Lung (tissue), 12 donors: ENCODE results near the gene HTRA2. TPM values are rescaled to one million over a fixed set of nuclear protein-coding genes. Genes with fewer than 3 reads are reported as not detected.

Experiments used
- ATAC-seq: fragments of 200-7000 bp; cut with Tn5 transposase; one replicate; pipeline ENCODE4 v1.9.1; 2020; ENCODE audit warnings: moderate number of reproducible peaks; ENCODE audit not compliant: insufficient read depth, low FRiP score
- DNase-seq, 3 donors: peaks; one replicate each; pipeline ENCODE4 v3.0.0-alpha.2; 2013 to 2017
- H3K27ac ChIP-seq, 2 donors: one replicate each; pipeline ENCODE4 v1.5.1; 2013; ENCODE audit warnings: mild to moderate bottlenecking in 2 of 2, moderate library complexity in 2 of 2, control low read depth in 1 of 2, inconsistent platforms in 1 of 2, low read depth in 1 of 2, low read length in 1 of 2
- H3K27me3 ChIP-seq, 3 donors: one replicate each; pipeline ENCODE4 v1.5.1; 2013; ENCODE audit warnings: low read length in 2 of 3; ENCODE audit not compliant: control insufficient read depth in 3 of 3, insufficient read depth in 3 of 3
- H3K36me3 ChIP-seq, 4 donors: one replicate each; pipeline ENCODE4 v1.5.1; 2013; ENCODE audit warnings: low read length in 4 of 4, mild to moderate bottlenecking in 1 of 4, moderate library complexity in 1 of 4; ENCODE audit not compliant: control insufficient read depth in 4 of 4, insufficient read depth in 4 of 4
- H3K4me1 ChIP-seq, 5 donors: one replicate each; pipeline ENCODE4 v1.5.1; 2013; ENCODE audit warnings: low read length in 5 of 5, mild to moderate bottlenecking in 2 of 5, moderate library complexity in 1 of 5; ENCODE audit not compliant: control insufficient read depth in 5 of 5, insufficient read depth in 5 of 5
- H3K4me3 ChIP-seq: one replicate; pipeline ENCODE4 v1.5.1; 2013; ENCODE audit warnings: mild to moderate bottlenecking, control low read depth, moderate library complexity
- H3K9ac ChIP-seq, 2 donors: one replicate each; pipeline ENCODE4 v1.5.1; 2013; ENCODE audit warnings: low read length in 2 of 2, control low read depth in 1 of 2; ENCODE audit not compliant: insufficient read depth in 1 of 2
- H3K9me3 ChIP-seq, 4 donors: one replicate each; pipeline ENCODE4 v1.5.1; 2013; ENCODE audit warnings: low read length in 3 of 4, mild to moderate bottlenecking in 1 of 4, moderate library complexity in 1 of 4; ENCODE audit not compliant: control insufficient read depth in 4 of 4, insufficient read depth in 3 of 4
- WGBS, 2 donors: extraction: QIAGEN DNeasy Blood & Tissue Kit; methylation state at CpG; one replicate each; pipeline ENCODE4 v1.1.7; 2013; 5-methylcytosine and 5-hydroxymethylcytosine counted together
- polyA plus RNA-seq, 2 donors: library from polyadenylated mRNA; stranded (reverse); fragments of 200-250 nt; gene quantifications; one replicate each; pipeline ENCODE4 v1.2.1, GENCODE V29; 2013
- total RNA-seq, 2 donors: library from RNA; depleted of rRNA in 1 of 2; stranded (reverse); fragments of >200 nt in 1 of 2; gene quantifications; one replicate each; pipeline ENCODE4 v1.2.1, GENCODE V29; 2014 to 2021
- TF ChIP-seq, protein P1 (sequence below): IDR thresholded peaks from 2 replicates; pipeline ENCODE4 v1.5.1; 2012; ENCODE audit warnings: mild to moderate bottlenecking; ENCODE audit errors: control extremely low read depth, extremely low read depth
- donor health status: control.
- donor health status: control.
- donor health status: Bipolar disorder and iron deficiency.
- donor health status: healthy.
- donor health status: DM: yes; HTN: yes; CAD: no.

The HTRA2 gene
- total and polyA plus RNA-seq, 4 donors: 26.6 to 42.1 (median 31.6) TPM

DNA sequence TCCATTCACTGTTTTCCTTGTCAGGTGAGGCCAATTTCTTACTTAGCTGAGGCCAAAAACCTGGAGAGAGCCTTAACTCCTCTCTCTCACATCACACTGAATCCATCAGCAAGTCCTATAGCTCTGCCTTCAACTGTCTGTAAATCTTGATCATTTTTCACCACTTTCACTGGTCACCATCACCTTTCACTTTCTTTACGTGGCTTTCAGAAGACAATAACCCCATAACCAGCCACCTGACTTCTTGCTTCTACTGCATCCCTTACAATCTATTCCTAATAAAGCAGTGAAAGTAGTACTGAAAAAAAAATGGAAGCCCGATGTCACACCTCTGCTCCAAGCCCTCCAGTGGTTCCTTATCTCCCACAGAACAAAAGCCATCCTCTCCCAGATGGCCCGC, 16.3 kb downstream of the HTRA2 start:
- no peak overlapping the region for H3K9ac ChIP-seq
- TF ChIP-seq, protein P1, sequence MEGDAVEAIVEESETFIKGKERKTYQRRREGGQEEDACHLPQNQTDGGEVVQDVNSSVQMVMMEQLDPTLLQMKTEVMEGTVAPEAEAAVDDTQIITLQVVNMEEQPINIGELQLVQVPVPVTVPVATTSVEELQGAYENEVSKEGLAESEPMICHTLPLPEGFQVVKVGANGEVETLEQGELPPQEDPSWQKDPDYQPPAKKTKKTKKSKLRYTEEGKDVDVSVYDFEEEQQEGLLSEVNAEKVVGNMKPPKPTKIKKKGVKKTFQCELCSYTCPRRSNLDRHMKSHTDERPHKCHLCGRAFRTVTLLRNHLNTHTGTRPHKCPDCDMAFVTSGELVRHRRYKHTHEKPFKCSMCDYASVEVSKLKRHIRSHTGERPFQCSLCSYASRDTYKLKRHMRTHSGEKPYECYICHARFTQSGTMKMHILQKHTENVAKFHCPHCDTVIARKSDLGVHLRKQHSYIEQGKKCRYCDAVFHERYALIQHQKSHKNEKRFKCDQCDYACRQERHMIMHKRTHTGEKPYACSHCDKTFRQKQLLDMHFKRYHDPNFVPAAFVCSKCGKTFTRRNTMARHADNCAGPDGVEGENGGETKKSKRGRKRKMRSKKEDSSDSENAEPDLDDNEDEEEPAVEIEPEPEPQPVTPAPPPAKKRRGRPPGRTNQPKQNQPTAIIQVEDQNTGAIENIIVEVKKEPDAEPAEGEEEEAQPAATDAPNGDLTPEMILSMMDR: no peak
- H3K36me3 ChIP-seq: no peaks in the 10 kb centered on the region
- WGBS, 2 donors: 85 to 93% methylated on average over 3 of the region's 3 CpGs
- H3K4me1 ChIP-seq: peaks cover 0 to 14% (median 2%) of the 10 kb centered on the region in 5 donors
- H3K27me3 ChIP-seq: no peaks in the 10 kb centered on the region
- H3K4me3 ChIP-seq: no peak overlapping the region
- DNase-seq (no peak), ATAC-seq (no peak)
- no peaks in the 10 kb centered on the region for H3K9me3 ChIP-seq
- no peak overlapping the region for H3K27ac ChIP-seq

DNA sequence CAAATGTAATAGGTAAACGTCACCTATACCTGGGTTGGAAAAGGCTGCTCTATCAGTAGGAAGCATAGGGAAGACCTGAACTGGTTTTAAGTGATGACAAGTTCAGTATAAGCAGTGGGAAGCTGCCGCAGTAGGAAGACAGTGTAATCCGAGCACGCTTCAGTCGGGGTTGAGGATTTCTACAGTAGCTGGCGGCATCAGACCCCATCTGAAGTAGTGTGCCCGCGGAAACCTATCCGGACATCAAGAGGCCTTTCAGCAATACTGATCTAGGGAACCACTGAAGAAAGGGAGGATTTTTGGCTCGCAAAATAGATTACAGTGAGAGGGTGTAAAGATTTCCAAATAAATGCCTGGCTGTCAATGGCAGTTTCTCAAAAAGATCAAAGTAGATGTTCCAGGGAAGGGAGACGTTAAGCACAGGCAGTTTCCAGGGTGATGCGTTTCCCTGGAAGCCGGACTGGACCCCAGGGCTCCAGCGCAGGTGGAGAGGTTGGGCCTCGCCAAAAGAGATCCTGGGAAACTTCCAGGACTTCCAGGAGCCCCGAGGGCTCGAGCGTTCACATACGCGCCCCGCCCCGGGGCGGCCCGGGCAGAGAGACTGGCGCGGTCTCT, 18.7 kb downstream of the HTRA2 start:
- no peaks in the 10 kb centered on the region for H3K27me3 ChIP-seq
- TF ChIP-seq, protein P1: no peak
- H3K4me3 ChIP-seq: peak overlapping the region; percentile 63
- H3K9me3 ChIP-seq: no peaks in the 10 kb centered on the region
- ATAC-seq: no peak
- no peaks in the 10 kb centered on the region for H3K36me3 ChIP-seq
- 19 to 35% methylated on average over 19 to 26 of the region's 26 CpGs for WGBS, 2 donors
- peaks cover 0 to 26% (median 2%) of the 10 kb centered on the region in 5 donors for H3K4me1 ChIP-seq
- peak overlapping the region; percentile 30 to 37 for H3K27ac ChIP-seq
- peak in 1 of 3 donors; percentile 41 for DNase-seq
- no peak overlapping the region for H3K9ac ChIP-seq

DNA sequence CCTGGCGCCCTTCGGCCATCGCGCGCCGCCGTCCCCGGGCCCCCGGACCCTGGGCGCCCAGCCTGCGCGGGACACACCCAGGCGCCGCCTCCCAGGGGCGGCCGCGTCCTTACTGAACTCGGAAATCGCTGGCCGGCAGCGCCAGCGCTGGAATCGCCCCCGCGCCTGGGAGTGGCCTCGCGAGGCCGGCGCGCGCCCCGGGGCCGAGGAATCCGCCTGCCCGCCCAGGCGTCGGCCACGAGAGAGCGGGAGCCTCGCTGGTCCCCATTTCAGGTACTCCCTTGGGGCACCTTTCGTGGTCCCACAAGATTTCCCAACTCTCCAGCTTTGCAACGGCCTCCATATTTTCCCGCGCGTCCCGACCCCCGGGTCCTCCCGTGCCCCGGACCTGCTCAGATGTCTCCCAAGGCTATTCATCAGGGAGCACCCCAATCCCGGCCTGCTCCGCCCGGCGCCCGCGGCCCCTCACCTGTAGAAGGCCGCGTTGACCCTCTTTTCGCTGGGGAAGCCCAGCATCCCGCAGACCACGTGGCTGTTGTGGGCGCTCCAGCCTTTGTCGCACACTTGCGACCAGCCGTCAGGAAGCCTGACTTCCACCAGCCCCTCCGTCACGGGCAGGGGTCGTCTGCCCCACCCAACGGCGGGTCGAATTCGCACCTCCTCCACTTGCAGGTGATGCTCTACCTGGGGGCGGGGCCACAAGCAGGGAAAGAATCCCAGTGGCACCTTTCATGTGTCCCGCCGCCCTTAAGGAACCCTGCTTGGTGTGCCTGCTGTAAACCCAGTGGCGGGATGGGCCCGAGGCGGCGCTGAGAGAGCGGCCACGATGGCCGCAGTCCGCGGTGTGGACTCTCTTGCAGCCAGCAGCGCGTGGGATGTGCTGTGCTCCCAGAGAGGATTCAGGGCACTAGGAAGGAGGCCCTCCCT, 19.4 kb downstream of the HTRA2 start:
- TF ChIP-seq, protein P1: no peak
- Histone ChIP-seq H3K4me1 (peaks cover 0 to 29% (median 2%) of the 10 kb centered on the region in 5 donors), H3K27me3 (no peaks in the 10 kb centered on the region), H3K9ac (no peak overlapping the region), H3K36me3 (no peaks in the 10 kb centered on the region), H3K4me3 (peak overlapping the region; percentile 63), H3K27ac (peak overlapping the region; percentile 6 to 47), H3K9me3 (no peaks in the 10 kb centered on the region)
- ATAC-seq: peak; percentile 86
- 2 to 5% methylated on average over 82 to 85 of the region's 85 CpGs for WGBS, 2 donors
- DNase-seq: peak; percentile 60 to 78 (median 63)
